GM23248 (cell line): Measurements from ENCODE around the gene TMOD3.

Experiments
- EZH2 ChIP-seq: fragments of 200-600 bp; sonication (generic); IDR thresholded peaks from 2 replicates; pipeline ENCODE4 v1.6.1; 2018; ENCODE audit warnings: antibody characterized with exemption, mild to moderate bottlenecking; ENCODE audit not compliant: insufficient read depth, poor library complexity, severe bottlenecking
- EZH2phosphoT487 ChIP-seq: fragments of 200-600 bp; sonication (generic); IDR thresholded peaks from 2 replicates; pipeline ENCODE4 v1.6.1; 2018; ENCODE audit warnings: antibody characterized with exemption, moderate library complexity, mild to moderate bottlenecking, low read depth; ENCODE audit not compliant: insufficient read depth

GRCh38 chr15:51803965-51804364 is 25.5 kb upstream of the TMOD3 start:
- TF ChIP-seq EZH2phosphoT487 (no peak), EZH2 (no peak)
